ENCODE results near the gene GIMAP2. TPM values are rescaled to one million over a fixed set of nuclear protein-coding genes. Genes with fewer than 3 reads are reported as not detected.

Gene GIMAP2
- total RNA-seq, 2 donors from 2014 or later = not detected

GRCh38 chr7:150735596-150736358, 50.3 kb downstream of the GIMAP2 start:
- Mint-ChIP-seq H3K27me3 (ENCODE audit: insufficient read depth) (peaks cover 100% of the 10 kb centered on the region), H3K9me3 (no peaks in the 10 kb centered on the region), H3K36me3 (ENCODE audit: low read depth) (no peaks in the 10 kb centered on the region), H3K27ac (no peak overlapping the region), H3K4me3 (no peak overlapping the region), H3K4me1 (peaks cover 8% of the 10 kb centered on the region)
- no peak for TF ChIP-seq CTCF (conservative IDR thresholded peaks at IDR 0.05)
- no peak overlapping the region for H3K9ac ChIP-seq (ENCODE audit: extremely low read depth, low read length, poor library complexity, severe bottlenecking)
- no peak overlapping the region for H3K27ac ChIP-seq (ENCODE audit: low read depth, low read length)
- no peaks in the 10 kb centered on the region for H3K36me3 ChIP-seq (ENCODE audit: control insufficient read depth, insufficient read depth, low read length)
- DNase-seq = peak; percentile 84
- H3K4me1 ChIP-seq (ENCODE audit: control insufficient read depth, insufficient read depth, low read length) = no peaks in the 10 kb centered on the region
- H3K9me3 ChIP-seq (ENCODE audit: control insufficient read depth, low read length) = no peaks in the 10 kb centered on the region
- H3K4me3 ChIP-seq (ENCODE audit: low read length) = no peak overlapping the region
- peaks cover 100% of the 10 kb centered on the region for H3K27me3 ChIP-seq (ENCODE audit: control insufficient read depth, insufficient read depth, low read length, poor library complexity, severe bottlenecking)
- WGBS, 2 experiments (ENCODE audit: insufficient coverage in 1 of 2, insufficient read length in 1 of 2) = 0 to 14% methylated on average over 1 to 3 of the region's 3 CpGs

- WGBS, 2 experiments (ENCODE audit: insufficient coverage in 1 of 2, insufficient read length in 1 of 2) = 25 to 40% methylated on average over 2 to 4 of the region's 4 CpGs
- no peaks in the 10 kb centered on the region for H3K4me1 ChIP-seq (ENCODE audit: control insufficient read depth, insufficient read depth, low read length)
- H3K27ac ChIP-seq (ENCODE audit: low read depth, low read length) = no peak overlapping the region
- no peak for DNase-seq
- no peak overlapping the region for H3K9ac ChIP-seq (ENCODE audit: extremely low read depth, low read length, poor library complexity, severe bottlenecking)
- H3K27me3 ChIP-seq (ENCODE audit: control insufficient read depth, insufficient read depth, low read length, poor library complexity, severe bottlenecking) = peaks cover 100% of the 10 kb centered on the region
- H3K4me3 ChIP-seq (ENCODE audit: low read length) = no peak overlapping the region
- peaks cover 8% of the 10 kb centered on the region for H3K4me1 Mint-ChIP-seq
- H3K9me3 ChIP-seq (ENCODE audit: control insufficient read depth, low read length) = no peaks in the 10 kb centered on the region
- peaks cover 100% of the 10 kb centered on the region for H3K27me3 Mint-ChIP-seq (ENCODE audit: insufficient read depth)
- no peaks in the 10 kb centered on the region for H3K36me3 ChIP-seq (ENCODE audit: control insufficient read depth, insufficient read depth, low read length)
- no peaks in the 10 kb centered on the region for H3K9me3 Mint-ChIP-seq
- no peak overlapping the region for H3K27ac Mint-ChIP-seq
- TF ChIP-seq CTCF (conservative IDR thresholded peaks at IDR 0.05) = no peak
- H3K36me3 Mint-ChIP-seq (ENCODE audit: low read depth) = no peaks in the 10 kb centered on the region
- no peak overlapping the region for H3K4me3 Mint-ChIP-seq
Measured at GRCh38 chr7:150736864-150737263, 51.4 kb downstream of the GIMAP2 start.

GRCh38 chr7:150737265-150738055, 52.0 kb downstream of the GIMAP2 start, which contains the start of gene GIMAP5:
GIMAP5 (plus strand) TSS chr7:150737418; CDS start chr7:150740885, 3,467 bp downstream.
- Histone ChIP-seq H3K36me3 (ENCODE audit: control insufficient read depth, insufficient read depth, low read length) (no peaks in the 10 kb centered on the region), H3K27me3 (ENCODE audit: control insufficient read depth, insufficient read depth, low read length, poor library complexity, severe bottlenecking) (peaks cover 100% of the 10 kb centered on the region), H3K9me3 (ENCODE audit: control insufficient read depth, low read length) (no peaks in the 10 kb centered on the region), H3K9ac (ENCODE audit: extremely low read depth, low read length, poor library complexity, severe bottlenecking) (no peak within 1 kb of the TSS), H3K4me1 (ENCODE audit: control insufficient read depth, insufficient read depth, low read length) (no peaks in the 10 kb centered on the region), H3K4me3 (ENCODE audit: low read length) (no peak within 1 kb of the TSS), H3K27ac (ENCODE audit: low read depth, low read length) (no peak within 1 kb of the TSS)
- H3K27me3 Mint-ChIP-seq (ENCODE audit: insufficient read depth) = peaks cover 100% of the 10 kb centered on the region
- TF ChIP-seq CTCF (conservative IDR thresholded peaks at IDR 0.05) = no peak
- WGBS, 2 experiments (ENCODE audit: insufficient coverage in 1 of 2, insufficient read length in 1 of 2) = 53 to 61% methylated on average over 11 to 14 of the region's 14 CpGs
- peaks cover 8% of the 10 kb centered on the region for H3K4me1 Mint-ChIP-seq
- no peak within 1 kb of the TSS for H3K27ac Mint-ChIP-seq
- no peak for DNase-seq
- no peaks in the 10 kb centered on the region for H3K9me3 Mint-ChIP-seq
- H3K4me3 Mint-ChIP-seq = no peak within 1 kb of the TSS
- H3K36me3 Mint-ChIP-seq (ENCODE audit: low read depth) = no peaks in the 10 kb centered on the region
